Fibroblast of mammary gland (primary cell): ENCODE measurements around the gene IFI27.

Experiments
- DNase-seq: peaks from one replicate; pipeline ENCODE4 v3.0.0-alpha.2; 2010; ENCODE audit warnings: low read depth
- H3K4me3 ChIP-seq: 2 replicates; pipeline ENCODE4 v1.5.1; 2011; ENCODE audit warnings: low read depth, mild to moderate bottlenecking, low read length, moderate library complexity; ENCODE audit not compliant: control insufficient read depth
- CTCF ChIP-seq: conservative IDR thresholded peaks from 2 replicates; pipeline ENCODE4 v1.5.1; 2011; ENCODE audit warnings: low read depth, low read length, inconsistent platforms; ENCODE audit not compliant: control insufficient read depth, insufficient read depth

Gene IFI27

GRCh38 chr14:94123868-94124267 is 13.3 kb downstream of the IFI27 start:
- TF ChIP-seq CTCF: no peak
- H3K4me3 ChIP-seq: no peak overlapping the region
- no peak for DNase-seq

GRCh38 chr14:94124582-94125377 is 14.2 kb downstream of the IFI27 start:
- TF ChIP-seq CTCF: no peak
- H3K4me3 ChIP-seq: no peak overlapping the region
- DNase-seq: no peak

GRCh38 chr14:94125659-94126418 is 15.3 kb downstream of the IFI27 start:
- no peak for TF ChIP-seq CTCF
- no peak overlapping the region for H3K4me3 ChIP-seq
- DNase-seq: no peak

- no peak overlapping the region for H3K4me3 ChIP-seq
- TF ChIP-seq CTCF: no peak
- no peak for DNase-seq
Measured at GRCh38 chr14:94126419-94126677, 15.8 kb downstream of the IFI27 start.

GRCh38 chr14:94126800-94127199 is 16.3 kb downstream of the IFI27 start:
- DNase-seq: no peak
- H3K4me3 ChIP-seq: no peak overlapping the region
- no peak for TF ChIP-seq CTCF

GRCh38 chr14:94127330-94127729 is 16.8 kb downstream of the IFI27 start:
- no peak for TF ChIP-seq CTCF
- no peak for DNase-seq
- no peak overlapping the region for H3K4me3 ChIP-seq
